Measurements from ENCODE around the gene PPRC1.

PPRC1 gene

DNA sequence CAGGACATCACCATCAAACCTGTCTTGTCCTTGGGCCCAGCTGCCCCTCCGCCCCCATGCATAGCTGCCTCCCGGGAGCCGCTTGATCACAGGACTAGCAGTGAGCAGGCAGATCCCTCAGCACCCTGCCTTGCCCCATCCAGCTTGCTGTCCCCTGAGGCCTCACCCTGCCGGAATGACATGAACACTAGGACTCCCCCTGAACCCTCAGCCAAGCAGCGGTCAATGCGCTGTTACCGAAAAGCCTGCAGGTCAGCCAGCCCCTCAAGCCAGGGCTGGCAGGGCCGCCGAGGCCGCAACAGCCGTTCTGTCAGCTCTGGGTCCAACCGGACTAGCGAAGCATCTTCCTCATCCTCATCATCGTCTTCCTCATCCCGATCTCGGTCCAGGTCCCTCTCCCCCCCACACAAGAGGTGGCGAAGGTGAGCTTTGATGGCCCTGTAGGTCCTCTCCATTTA is 14.2 kb downstream of the PPRC1 start:
- no peak for DNase-seq (ENCODE audit: low read depth in 3 of 3)

DNA sequence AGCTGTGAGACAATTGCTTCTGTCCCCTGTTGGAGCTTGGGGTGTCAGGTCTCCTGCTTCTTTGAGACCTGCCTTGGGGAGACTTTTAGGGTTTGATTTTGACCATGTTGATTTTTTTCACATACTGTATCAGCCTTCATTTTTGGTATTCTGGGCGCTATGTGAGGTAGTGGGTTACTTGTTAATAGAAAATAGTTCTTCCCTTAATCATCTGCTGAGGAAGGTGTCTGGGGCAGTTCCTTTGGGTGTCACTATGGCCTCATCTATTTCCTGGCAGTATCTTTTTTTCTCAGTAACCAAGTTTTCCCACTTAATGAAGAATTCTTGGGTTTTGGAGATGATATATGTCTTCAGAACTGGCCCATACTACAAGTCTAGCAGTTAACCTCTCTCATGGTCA is 14.7 kb downstream of the PPRC1 start:
- DNase-seq (ENCODE audit: low read depth in 3 of 3), result no peak

DNA sequence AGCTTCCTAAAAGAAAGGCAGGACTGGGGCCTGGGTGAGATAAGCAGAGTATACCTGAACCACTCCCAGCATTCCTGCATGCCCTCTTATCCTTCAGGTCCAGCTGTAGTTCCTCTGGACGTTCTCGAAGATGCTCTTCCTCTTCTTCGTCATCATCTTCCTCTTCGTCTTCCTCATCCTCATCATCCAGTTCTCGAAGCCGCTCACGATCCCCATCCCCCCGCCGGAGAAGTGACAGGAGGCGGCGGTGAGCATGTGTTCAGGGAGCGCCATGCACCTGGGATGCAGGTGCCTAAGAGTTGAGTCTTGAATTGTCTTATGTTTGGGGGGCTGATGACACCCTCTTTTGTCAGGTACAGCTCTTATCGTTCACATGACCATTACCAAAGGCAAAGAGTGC is 15.4 kb downstream of the PPRC1 start:
- no peak for DNase-seq (ENCODE audit: low read depth in 3 of 3)

DNA sequence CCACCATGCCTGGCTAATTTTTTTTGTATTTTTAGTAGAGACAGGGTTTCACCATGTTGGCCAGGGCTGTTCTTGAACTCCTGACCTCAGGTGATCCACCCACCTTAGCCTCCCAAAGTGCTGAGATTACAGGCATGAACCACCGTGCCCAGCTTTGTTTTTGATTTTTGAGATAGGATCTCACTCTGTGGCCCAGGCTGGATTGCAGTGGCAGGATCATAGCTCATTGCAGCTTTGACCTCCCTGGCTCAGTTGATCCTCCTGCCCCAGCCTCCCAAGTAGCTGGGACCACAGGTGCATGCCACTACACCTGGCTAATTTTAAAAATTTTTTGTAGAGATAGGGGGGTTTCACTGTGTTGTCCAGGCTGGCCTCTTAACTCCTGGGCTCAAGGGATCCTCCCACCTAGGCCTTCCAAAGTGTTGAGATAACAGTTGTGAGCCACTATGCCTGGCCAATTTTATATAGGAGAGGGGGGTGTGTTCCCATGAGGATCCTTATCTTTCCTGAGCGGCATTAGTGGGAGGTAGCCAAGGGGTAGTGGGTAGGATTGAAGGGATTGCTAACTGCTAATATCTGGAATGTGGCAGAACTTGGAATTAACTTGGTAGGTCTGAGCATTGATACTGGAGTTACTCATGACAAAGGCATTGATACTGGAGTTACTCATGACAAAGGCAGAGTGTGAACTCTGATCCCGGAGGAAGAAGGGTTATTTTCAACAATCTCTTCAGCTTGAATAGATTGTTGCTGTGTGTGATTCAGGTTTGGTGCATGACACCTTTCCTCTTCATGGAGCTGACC is 18.3 kb downstream of the PPRC1 start:
- no peak for DNase-seq (ENCODE audit: low read depth in 3 of 3)

DNA sequence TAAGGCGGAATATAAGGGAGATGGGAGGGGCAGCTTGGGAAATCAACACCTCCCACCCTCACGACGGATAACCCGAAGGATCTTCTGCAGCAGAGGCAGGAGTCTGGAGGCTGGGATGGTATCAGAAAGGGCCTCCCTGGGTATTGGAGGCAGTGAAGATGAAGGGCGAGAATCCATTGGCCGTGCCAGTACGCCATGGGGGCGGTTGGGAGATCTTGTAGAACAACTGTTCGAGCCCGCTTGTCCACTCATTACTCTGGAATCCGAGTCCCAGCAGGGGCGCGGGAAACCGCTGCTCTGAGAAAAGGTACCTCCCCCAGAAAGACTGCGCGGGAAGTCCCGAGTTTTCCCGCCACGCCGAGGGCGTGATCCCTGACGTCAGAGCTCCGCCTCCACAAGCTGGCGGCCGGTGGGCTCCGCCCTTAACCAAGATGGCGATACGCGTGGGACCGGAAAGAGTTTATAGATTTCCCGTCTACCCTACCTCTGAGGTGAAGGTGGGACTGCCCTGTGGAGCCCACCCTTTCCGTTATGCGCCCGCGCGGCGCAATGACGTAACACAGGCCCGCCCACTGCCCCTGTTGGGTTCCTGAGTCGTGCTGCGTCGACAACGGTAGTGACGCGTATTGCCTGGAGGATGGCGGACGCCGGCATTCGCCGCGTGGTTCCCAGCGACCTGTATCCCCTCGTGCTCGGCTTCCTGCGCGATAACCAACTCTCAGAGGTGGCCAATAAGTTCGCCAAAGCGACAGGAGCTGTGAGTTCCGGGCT is 19.1 kb downstream of the PPRC1 start, which contains the start of gene NOLC1:
NOLC1 (plus strand) TSS at position 616 of the 771 bp plus-strand sequence; CDS start at position 638, 22 bp downstream.
- DNase-seq (ENCODE audit: low read depth in 3 of 3), result peak; percentile 99 to 100 (median 100)

DNA sequence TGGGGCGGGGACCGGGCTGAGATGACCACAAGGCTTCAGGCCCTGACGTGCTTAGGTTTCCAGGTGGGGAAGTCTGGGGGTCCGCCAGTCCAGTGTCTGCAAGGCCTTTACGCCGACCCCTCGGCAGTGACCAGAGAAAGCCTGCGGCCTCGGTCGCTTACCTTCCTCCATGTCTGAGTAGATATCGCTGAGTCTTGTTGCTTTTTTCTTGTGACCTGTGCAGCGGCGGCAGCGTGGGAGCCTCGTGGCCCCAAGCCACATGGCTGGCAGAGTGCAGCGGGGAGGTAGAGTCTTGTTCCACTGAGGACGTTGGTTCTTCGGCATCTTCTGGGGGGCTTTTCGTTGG is 19.7 kb downstream of the PPRC1 start:
- DNase-seq (ENCODE audit: low read depth in 3 of 3), result peak in 2 of 3 experiments; percentile 26 to 48

DNA sequence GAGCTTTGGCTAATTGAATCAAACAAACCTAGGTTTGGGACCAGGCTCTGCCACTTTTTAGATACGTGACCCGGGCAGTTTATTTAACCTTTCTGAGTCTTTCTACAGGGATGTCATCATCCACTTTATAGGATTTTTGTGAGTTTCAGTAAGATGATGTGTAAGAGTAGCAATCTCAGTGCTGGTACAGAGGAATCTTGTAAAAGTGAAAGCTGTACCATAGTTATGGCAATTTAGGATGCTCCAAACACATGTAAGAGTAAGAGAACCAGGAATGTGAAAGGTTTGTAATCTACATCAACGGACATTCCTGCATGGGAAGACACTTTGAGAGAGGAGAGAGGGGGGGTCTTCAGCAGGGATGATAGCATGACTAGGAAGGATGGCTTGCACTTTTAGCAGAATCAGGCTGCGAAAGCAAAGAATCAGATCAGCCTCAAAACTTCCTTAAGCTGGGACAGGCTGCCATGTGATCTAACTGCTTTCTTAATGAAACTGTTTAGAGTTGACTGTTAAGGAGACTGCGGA is 20.3 kb downstream of the PPRC1 start:
- no peak for DNase-seq (ENCODE audit: low read depth in 3 of 3)

DNA sequence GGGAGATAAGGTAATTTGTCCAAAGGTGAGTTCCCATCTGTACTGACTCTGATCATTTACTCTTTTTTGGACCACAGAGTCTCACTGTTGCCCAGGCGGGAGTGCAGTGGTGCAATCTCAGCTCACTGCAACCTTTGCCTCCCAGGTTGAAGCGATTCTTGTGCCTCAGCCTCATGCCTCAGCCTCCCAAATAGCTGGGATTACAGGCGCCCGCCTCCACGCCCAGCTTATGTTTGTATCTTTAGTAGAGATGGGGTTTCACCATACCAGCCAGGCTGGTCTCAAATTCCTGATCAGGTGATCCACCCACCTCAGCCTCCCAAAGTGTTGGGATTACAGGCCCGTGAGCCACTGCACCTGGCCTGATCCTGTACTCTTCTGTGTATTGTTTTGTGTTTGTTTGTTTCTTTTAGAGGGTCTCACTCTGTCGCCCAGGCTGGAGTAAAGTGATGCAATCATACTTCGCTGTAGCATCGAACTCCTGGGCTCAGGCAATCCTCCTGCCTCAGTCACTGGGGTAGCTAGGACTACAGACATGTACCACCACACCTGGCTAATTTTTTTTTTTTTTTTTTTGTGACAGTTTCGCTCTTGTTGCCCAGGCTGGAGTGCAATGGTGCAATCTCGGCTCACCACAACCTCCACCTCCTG is 21.8 kb downstream of the PPRC1 start:
- no peak for DNase-seq (ENCODE audit: low read depth in 3 of 3)

DNA sequence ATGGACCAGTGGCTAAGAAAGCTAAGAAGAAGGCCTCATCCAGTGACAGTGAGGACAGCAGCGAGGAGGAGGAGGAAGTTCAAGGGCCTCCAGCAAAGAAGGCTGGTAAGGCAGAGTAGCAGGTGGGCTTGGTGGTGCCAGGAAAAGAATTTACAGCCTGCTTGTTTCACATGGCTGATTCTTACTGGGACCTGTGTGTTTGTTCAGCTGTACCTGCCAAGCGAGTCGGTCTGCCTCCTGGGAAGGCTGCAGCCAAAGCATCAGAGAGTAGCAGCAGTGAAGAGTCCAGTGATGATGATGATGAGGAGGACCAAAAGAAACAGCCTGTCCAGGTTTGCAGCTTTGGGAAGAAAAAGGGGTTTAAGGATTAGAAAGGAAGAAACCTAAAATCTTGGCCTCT is 24.4 kb downstream of the PPRC1 start:
- DNase-seq (ENCODE audit: low read depth in 3 of 3), result no peak

DNA sequence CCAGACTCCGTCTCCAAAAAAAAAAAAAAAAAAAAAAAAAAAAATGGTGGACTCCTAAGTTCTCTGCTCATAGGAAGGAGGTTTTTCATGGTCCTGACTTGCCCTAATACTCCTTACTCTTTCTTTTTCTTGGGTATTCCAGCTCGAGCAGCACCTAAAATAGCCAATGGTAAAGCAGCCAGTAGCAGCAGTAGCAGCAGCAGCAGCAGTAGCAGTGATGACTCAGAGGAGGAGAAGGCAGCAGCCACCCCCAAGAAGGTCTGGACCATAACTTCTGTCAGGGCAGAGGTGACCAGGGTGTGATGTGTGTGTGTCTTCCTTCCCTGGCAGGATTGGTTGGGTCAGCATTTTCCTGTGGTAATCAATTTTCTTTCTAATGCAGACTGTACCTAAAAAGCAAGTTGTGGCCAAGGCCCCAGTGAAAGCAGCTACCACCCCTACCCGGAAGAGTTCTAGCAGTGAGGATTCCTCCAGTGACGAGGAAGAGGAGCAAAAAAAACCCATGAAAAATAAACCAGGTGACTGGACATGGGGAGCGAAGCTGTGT is 26.3 kb downstream of the PPRC1 start:
- no peak for DNase-seq (ENCODE audit: low read depth in 3 of 3)

DNA sequence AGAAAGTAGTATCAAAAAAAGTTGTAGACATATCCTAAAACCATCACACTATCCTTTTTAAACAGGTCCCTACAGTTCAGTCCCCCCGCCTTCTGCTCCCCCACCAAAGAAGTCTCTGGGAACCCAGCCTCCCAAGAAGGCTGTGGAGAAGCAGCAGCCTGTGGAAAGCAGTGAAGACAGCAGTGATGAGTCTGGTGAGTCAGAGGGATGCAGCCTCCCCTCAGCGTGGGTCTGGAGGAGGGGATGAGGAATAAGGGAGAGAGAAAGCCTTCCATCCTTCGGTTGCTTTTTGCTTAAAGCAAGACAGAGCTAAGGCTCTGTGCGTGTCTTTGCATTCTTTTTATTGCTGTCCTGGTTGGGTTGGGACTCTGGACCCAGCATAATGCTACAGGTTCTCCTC is 27.0 kb downstream of the PPRC1 start:
- no peak for DNase-seq (ENCODE audit: low read depth in 3 of 3)

DNA sequence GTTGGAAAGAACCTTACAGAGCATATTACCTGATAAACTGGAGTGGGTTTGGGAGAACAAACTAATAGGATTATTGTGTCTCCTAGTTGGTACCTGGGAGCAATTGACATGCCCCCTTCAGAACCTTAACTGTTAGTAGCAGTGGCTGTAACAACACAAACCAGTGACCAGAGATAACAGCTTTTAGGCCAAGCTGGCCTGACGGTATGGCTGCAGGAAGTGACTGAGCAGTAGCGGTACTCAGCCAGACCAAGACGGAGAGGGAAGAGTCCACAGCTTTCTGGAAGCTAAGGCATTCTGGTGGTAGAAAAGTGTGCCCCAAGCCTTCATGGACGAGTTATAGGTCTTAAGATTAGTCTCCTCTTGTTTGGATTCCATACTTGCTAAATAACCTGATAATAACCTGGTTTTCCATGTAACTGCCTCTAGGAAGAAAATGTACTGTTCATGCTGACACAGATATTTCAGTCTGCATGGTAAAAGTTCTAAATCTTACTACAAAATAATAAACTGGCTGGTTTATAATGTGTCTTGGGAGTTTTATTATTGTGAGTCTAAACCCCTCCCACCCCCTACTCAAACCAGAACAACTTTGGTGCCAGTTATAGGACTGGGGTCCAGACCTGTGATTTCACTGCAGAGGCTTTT is 30.6 kb downstream of the PPRC1 start:
- no peak for DNase-seq (ENCODE audit: low read depth in 3 of 3)

DNA sequence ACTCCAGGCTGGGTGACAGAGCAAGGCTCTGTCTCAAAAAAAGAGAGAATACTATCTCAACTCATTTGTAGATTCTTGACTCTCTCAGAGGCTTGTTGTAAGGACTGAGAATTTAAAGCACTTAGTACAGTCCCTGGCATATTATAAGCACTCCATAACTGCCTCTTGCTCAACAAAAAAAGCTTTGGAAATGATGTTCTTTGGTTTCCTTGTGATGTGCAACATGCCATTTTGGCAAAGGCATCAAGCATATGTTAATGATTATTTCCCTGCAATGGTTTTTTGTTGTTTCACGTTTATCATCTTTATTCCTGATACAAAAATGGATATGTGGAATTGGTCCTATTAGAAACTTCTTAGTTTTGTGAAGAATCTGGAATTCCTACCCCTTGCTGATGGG is 35.0 kb downstream of the PPRC1 start:
- no peak for DNase-seq (ENCODE audit: low read depth in 3 of 3)

DNA sequence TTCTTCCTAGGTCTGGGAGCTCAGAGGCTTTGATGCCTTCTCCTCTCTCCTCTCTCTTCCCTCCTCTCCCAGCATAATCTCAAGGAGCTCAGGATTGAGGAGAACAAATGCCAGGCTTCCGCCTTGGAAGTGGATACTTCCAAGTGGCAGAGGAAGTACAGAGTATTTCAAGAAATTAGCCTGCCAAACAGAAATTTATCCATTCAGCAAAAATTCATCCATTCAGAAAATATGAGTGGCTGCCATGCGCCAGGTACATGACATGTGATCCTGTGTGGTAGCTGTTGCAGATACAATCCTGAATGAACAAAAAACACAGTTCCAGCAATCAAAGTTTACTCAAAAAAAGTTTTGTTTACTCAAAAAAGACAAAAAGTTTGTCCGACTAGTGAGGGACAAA is 37.8 kb downstream of the PPRC1 start:
- no peak for DNase-seq (ENCODE audit: low read depth in 3 of 3)

DNA sequence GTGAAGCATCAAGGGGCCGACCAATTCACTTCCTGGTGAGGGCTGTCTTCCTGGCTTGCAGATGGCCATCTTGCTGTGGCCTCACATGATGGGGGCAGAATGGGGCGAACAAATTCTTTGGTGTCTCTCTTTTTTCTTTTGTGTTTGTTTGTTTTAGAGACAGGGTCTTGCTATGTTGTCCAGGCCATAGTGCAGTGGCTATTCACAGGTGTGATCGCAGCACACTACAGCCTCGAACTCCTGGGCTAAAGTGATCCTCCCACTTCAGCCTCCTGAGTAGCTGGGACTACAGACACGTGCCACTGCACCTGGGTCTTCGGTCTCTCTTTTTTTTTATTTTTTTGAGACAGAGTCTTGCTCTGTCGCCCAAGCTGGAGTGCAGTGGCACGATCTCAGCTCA is 39.4 kb downstream of the PPRC1 start:
- no peak for DNase-seq (ENCODE audit: low read depth in 3 of 3)

DNA sequence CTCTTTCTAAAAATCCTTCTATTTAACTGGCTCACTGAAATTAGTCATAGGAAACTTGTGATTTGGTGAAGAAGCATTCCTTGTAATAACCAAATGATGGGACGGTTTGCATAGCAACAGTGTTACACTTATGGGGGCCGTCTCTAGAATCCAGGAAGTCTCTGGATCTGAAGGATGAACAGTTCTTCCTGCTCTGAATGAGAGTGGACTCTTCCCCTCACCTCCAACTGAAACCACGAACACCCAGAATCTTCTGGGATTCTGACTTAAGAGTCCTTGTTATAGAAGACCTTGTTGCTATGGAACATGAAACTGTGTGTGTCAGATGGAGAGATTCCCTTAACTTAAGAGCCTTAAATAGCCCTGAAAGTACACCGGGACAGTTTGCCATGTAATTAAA is 42.6 kb downstream of the PPRC1 start:
- DNase-seq (ENCODE audit: low read depth in 3 of 3), result no peak

DNA sequence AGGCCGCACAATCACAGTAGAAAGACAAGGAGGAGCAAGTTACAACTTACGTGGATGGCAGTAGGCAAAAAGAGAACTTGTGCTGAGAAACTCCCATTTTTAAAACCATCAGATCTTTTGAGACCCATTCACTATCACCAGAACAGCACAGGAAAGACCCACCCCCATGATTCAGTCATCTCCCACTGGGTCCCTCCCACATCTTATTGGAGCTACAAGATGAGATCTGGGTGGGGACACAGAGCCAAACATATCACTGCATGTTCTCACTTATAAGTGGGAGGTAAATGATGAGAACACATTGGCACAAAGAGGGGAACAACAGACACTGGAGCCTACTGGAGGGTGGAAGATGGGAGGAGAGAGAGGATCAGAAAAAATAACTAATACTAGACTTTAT is 51.8 kb downstream of the PPRC1 start:
- no peak for DNase-seq (ENCODE audit: low read depth in 3 of 3)

DNA sequence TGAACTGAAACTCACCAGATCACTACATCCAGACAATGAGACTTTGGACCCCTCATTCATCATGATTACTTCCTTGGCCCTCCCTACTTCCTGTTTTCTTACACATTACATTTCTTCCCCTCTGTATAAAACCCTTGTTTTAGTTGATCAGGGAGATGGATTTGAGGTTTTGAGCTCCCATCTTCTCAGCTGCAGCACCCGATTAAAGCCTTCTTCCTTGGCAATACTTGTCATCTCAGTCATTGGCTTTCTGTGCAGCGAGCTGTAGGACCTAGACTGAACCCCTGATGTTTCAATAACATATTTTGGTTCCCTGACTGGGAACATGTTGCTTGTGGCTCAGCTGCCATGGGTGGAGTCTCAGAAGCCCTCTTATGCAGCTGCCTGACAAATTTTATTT is 52.4 kb downstream of the PPRC1 start:
- DNase-seq (ENCODE audit: low read depth in 3 of 3), result no peak

DNA sequence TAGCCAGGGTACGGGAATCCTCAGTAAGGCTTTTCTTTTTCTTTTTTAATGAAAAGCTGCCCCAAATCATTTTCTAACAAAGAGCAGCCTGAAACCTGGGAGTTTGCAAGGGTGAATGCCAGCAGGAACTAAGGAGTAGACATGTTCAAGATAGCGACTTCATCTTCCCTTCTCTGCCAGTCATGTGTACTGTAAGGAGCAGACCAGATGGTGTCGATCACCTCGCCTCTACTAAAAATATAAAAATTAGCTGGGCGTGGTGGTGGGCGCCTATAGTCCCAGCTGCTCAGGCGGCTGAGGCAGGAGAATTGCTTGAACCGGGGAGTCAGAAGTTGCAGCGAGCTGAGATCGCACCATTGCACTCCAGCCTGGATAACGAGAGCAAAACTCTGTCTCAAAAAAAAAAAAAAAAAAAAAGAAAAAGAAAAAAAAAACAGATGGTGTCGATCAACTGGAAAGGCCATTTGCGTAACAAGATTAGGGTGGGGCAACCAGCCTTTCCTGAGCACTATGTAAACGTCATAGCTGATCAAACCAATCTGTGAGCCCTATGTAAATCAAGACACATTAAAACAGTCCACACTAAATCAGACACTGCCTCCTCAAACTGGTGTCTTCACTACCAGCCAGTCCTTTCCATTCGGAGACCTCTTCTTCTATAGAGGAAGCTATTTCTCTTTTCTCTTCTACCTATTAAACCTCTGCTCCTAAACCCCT is 53.1 kb downstream of the PPRC1 start:
- no peak for DNase-seq (ENCODE audit: low read depth in 3 of 3)

DNA sequence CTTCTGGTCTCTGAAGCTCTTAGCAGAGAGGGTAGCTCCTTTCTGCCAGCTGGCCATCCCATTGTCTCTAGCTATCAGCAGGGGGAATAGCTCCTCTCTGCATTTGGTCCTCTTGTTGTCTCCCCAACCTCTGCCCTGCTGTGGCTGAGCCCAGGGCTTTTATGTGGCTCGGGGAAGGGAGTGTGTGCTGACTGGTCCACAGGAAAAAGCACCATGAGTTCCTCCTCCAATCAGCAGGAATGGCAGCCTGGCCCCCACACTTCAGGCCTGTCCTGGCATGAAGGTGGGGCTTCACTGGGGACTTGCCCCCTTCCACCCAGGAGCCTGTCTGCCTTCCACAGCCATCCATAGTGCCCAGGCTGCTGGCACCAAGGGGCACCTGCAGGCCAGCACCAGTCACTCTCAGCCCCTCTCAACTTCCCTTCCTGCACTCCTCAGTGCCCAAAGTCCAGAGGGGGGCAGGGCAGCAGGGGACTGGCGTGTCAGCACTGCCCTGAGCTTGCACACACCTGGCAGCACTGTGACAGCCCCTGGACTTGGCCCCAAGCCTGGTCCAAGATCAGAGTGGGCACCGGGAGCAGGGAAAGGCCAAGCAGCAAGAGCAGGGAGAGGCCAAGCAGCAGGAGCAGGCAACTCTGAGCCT is 55.6 kb downstream of the PPRC1 start:
- DNase-seq (ENCODE audit: low read depth in 3 of 3), result no peak
